Stimulated activated CD4-positive, alpha-beta T cell treated with anti-CD3 and anti-CD28 coated beads, TNF-alpha, amount 100 ng/mL, for 4 hours (primary cell): Measurements from ENCODE around the gene PRPF40A.

Experiments
- DNase-seq, 3 experiments: peaks; one replicate each; pipeline ENCODE4 v3.0.0-alpha.2; 2020; ENCODE audit warnings: low read depth in 3 of 3

The PRPF40A gene

GRCh38 chr2:152620208-152620607, 97.1 kb downstream of the PRPF40A start:
- DNase-seq, result no peak

GRCh38 chr2:152618193-152618564, 99.1 kb downstream of the PRPF40A start:
- DNase-seq, result no peak

- DNase-seq, result no peak
These were observed 99.6 kb downstream of the PRPF40A start for GRCh38 chr2:152617456-152618192.

- DNase-seq, result no peak
These were observed 102.1 kb downstream of the PRPF40A start for GRCh38 chr2:152615177-152615576.

- DNase-seq, result no peak
These were observed 104.0 kb downstream of the PRPF40A start for GRCh38 chr2:152613235-152613634.

- no peak for DNase-seq
These were observed 105.6 kb downstream of the PRPF40A start for GRCh38 chr2:152611458-152612231.

- no peak for DNase-seq
These were observed 107.6 kb downstream of the PRPF40A start for GRCh38 chr2:152609699-152610098.

GRCh38 chr2:152609154-152609553, 108.1 kb downstream of the PRPF40A start:
- DNase-seq, result no peak

GRCh38 chr2:152607793-152608300, 109.4 kb downstream of the PRPF40A start:
- no peak for DNase-seq

- no peak for DNase-seq
These were observed 110.3 kb downstream of the PRPF40A start for GRCh38 chr2:152606941-152607340.

GRCh38 chr2:152606081-152606480, 111.2 kb downstream of the PRPF40A start:
- DNase-seq, result no peak

- DNase-seq, result no peak
These were observed 114.1 kb downstream of the PRPF40A start for GRCh38 chr2:152603166-152603565.

- no peak for DNase-seq
These were observed 114.5 kb downstream of the PRPF40A start for GRCh38 chr2:152602750-152603149.
